ENCODE measurements around the gene POU5F1.
"Not testable (repeated sequence)": the region's sequence is repeated elsewhere in the genome, so short reads cannot be mapped to it uniquely, and the experiment has no call there.

GRCh38 chr6:31189223-31189622 is 18.7 kb upstream of the POU5F1 start:
- TF ChIP-seq, protein P1, sequence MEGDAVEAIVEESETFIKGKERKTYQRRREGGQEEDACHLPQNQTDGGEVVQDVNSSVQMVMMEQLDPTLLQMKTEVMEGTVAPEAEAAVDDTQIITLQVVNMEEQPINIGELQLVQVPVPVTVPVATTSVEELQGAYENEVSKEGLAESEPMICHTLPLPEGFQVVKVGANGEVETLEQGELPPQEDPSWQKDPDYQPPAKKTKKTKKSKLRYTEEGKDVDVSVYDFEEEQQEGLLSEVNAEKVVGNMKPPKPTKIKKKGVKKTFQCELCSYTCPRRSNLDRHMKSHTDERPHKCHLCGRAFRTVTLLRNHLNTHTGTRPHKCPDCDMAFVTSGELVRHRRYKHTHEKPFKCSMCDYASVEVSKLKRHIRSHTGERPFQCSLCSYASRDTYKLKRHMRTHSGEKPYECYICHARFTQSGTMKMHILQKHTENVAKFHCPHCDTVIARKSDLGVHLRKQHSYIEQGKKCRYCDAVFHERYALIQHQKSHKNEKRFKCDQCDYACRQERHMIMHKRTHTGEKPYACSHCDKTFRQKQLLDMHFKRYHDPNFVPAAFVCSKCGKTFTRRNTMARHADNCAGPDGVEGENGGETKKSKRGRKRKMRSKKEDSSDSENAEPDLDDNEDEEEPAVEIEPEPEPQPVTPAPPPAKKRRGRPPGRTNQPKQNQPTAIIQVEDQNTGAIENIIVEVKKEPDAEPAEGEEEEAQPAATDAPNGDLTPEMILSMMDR (IDR thresholded peaks at IDR 0.05), result not testable (repeated sequence)
- not testable (repeated sequence) for TF ChIP-seq POLR2A (IDR thresholded peaks at IDR 0.05)

Measured in gastroesophageal sphincter (tissue), 3 donors.